VCaP (cell line): ENCODE data around the gene RAB27B.
A peak's percentile ranks its signal among the peaks of the same experiment; 100 is the strongest.
"Not testable (repeated sequence)": the region's sequence is repeated elsewhere in the genome, so short reads cannot be mapped to it uniquely, and the experiment has no call there.

ENCODE experiments used
- H3K27ac ChIP-seq: fragments of 450-650 bp; 2 replicates; pipeline ENCODE4 v1.5.1; 2017
- CTCF ChIP-seq: fragments of 450-650 bp; conservative IDR thresholded peaks from 2 replicates; pipeline ENCODE4 v1.5.1; 2017; ENCODE audit warnings: mild to moderate bottlenecking, moderate library complexity

The RAB27B gene

GRCh38 chr18:54850598-54850997 lies 22.3 kb downstream of the RAB27B start:
- no peak overlapping the region for H3K27ac ChIP-seq
- no peak for TF ChIP-seq CTCF

GRCh38 chr18:54852780-54853675 lies 24.8 kb downstream of the RAB27B start:
- no peak for TF ChIP-seq CTCF
- H3K27ac ChIP-seq = no peak overlapping the region

GRCh38 chr18:54855050-54855449 lies 26.8 kb downstream of the RAB27B start:
- H3K27ac ChIP-seq = not testable (repeated sequence)

- H3K27ac ChIP-seq = no peak overlapping the region
- no peak for TF ChIP-seq CTCF
Measured at GRCh38 chr18:54856105-54856646, 27.9 kb downstream of the RAB27B start.

- H3K27ac ChIP-seq = no peak overlapping the region
- no peak for TF ChIP-seq CTCF
Measured at GRCh38 chr18:54857499-54857898, 29.2 kb downstream of the RAB27B start.

- TF ChIP-seq CTCF = no peak
Measured at GRCh38 chr18:54859667-54860421, 31.6 kb downstream of the RAB27B start.

GRCh38 chr18:54860941-54861340 lies 32.7 kb downstream of the RAB27B start:
- no peak for TF ChIP-seq CTCF
- H3K27ac ChIP-seq = peak overlapping the region; percentile 12; the same call in 1 of the 2 replicates

More at GRCh38 chr18:54859667-54860421, 31.6 kb downstream of the RAB27B start:
- H3K27ac ChIP-seq = no peak overlapping the region; the same call in 1 of the 2 replicates
